Astrocyte (in vitro differentiated cells and primary cell): ENCODE results near the gene KCNJ11.

Source experiments
- EZH2 ChIP-seq: IDR thresholded peaks from 2 replicates; pipeline ENCODE4 v1.6.1; 2012; ENCODE audit warnings: mild to moderate bottlenecking, low read length, inconsistent platforms; ENCODE audit not compliant: insufficient read depth
- TF ChIP-seq, protein P1 (sequence below): IDR thresholded peaks from 2 replicates; pipeline ENCODE4 v1.5.1; 2011; ENCODE audit warnings: low read depth, mild to moderate bottlenecking, inconsistent platforms, low read length, moderate library complexity; ENCODE audit not compliant: insufficient read depth

DNA sequence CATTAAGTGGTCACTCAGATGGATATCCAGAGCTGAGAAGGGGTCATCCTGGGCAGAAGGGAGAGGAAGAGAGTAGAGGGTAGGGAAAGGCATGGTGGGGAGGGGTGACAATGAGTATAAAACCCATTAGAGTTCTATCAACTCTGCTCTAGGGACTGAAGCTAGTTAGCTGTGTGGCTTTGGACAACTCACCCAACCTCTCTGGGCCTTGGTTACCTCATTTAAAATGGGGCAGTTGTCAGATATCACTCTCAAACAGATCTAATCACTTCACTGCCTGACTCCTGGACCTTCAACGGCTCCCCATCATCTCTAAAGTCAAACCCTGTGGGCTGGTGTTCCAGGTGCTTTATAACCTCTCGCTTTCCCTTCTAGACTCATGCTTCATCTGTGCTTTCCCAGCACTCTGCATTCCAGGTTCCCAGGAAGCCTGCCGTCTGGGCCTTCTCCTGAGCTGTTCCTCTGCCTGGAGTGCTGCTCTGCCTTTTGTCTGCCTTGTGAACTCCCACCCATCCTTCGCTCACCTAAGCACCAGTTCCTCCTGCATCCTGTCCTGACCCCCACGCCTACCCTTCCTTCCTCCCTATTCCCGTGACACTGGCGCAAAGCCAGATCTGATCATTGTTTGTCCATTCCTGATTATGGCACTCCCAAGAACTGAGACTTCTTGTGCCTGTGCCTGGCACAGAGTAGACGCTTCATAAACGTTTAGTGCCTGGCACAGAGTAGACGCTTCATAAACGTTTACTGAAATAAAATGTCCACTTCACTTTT, 22.3 kb upstream of the KCNJ11 start:
- TF ChIP-seq, protein P1, sequence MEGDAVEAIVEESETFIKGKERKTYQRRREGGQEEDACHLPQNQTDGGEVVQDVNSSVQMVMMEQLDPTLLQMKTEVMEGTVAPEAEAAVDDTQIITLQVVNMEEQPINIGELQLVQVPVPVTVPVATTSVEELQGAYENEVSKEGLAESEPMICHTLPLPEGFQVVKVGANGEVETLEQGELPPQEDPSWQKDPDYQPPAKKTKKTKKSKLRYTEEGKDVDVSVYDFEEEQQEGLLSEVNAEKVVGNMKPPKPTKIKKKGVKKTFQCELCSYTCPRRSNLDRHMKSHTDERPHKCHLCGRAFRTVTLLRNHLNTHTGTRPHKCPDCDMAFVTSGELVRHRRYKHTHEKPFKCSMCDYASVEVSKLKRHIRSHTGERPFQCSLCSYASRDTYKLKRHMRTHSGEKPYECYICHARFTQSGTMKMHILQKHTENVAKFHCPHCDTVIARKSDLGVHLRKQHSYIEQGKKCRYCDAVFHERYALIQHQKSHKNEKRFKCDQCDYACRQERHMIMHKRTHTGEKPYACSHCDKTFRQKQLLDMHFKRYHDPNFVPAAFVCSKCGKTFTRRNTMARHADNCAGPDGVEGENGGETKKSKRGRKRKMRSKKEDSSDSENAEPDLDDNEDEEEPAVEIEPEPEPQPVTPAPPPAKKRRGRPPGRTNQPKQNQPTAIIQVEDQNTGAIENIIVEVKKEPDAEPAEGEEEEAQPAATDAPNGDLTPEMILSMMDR = no peak
- no peak for TF ChIP-seq EZH2
